Uterus (tissue), 4 donors: ENCODE data around the gene TRABD. TPM values are rescaled to one million over a fixed set of nuclear protein-coding genes. Genes with fewer than 3 reads are reported as not detected.

ENCODE experiments used
- DNase-seq, 2 donors: peaks; one replicate each; pipeline ENCODE4 v3.0.0-alpha.2; 2019 to 2020
- H3K27ac ChIP-seq, 2 donors: fragments of 200-600 bp; sonication (generic); 1 replicate in 1 of 2; 2 replicates in 1 of 2; pipeline ENCODE4 v1.5.1; 2016 to 2018
- H3K27me3 ChIP-seq, 2 donors: fragments of 200-600 bp; sonication (generic); one replicate each; pipeline ENCODE4 v1.5.1; 2018 to 2019; ENCODE audit warnings: control low read depth in 1 of 2
- H3K36me3 ChIP-seq, 2 donors: fragments of 200-600 bp; sonication (generic); one replicate each; pipeline ENCODE4 v1.5.1; 2019; ENCODE audit warnings: control low read depth in 1 of 2
- H3K4me1 ChIP-seq, 2 donors: fragments of 200-600 bp; sonication (generic); one replicate each; pipeline ENCODE4 v1.5.1; 2018 to 2019; ENCODE audit warnings: control low read depth in 1 of 2
- H3K4me3 ChIP-seq, 2 donors: fragments of 200-600 bp; sonication (generic); 1 replicate in 1 of 2; 2 replicates in 1 of 2; pipeline ENCODE4 v1.5.1; 2018 to 2019; ENCODE audit warnings: mild to moderate bottlenecking in 1 of 2
- H3K9me3 ChIP-seq, 2 donors: fragments of 200-600 bp; sonication (generic); one replicate each; pipeline ENCODE4 v1.5.1; 2019; ENCODE audit warnings: control low read depth in 1 of 2
- POLR2A ChIP-seq, 2 donors: fragments of 450-650 bp; IDR thresholded peaks; one replicate each; pipeline ENCODE4 v1.6.1; 2016; ENCODE audit warnings: antibody characterized with exemption in 2 of 2, mild to moderate bottlenecking in 1 of 2, moderate library complexity in 1 of 2
- intact Hi-C: fragments of 100-400 bp; cut with DNase I; formaldehyde crosslinking; loops from one replicate; pipeline ENCODE4 v1.15.1; 2023; ENCODE audit warnings: low total_unique reads
- total RNA-seq, 4 donors: library from RNA; depleted of rRNA in 3 of 4; stranded (reverse); fragments of >200 nt in 3 of 4; gene quantifications; one replicate each; pipeline versions ENCODE4 v1.1.0 to v1.2.4, GENCODE V29; 2014 to 2023
- TF ChIP-seq, protein P1 (sequence below), 4 experiments: fragments of 200-600 bp in 2 of 4; fragments of 450-650 bp in 2 of 4; sonication (generic) in 2 of 4; IDR thresholded peaks; one replicate each; pipeline ENCODE4 v1.5.1; 2016 to 2019; ENCODE audit warnings: antibody characterized with exemption in 4 of 4, mild to moderate bottlenecking in 2 of 4, moderate library complexity in 1 of 4
- donor health status: DM: yes; HTN: yes; CAD: no.

Gene TRABD
- total RNA-seq, 4 donors from 2014 or later, result 9.5 to 37.3 (median 15.0) TPM

DNA sequence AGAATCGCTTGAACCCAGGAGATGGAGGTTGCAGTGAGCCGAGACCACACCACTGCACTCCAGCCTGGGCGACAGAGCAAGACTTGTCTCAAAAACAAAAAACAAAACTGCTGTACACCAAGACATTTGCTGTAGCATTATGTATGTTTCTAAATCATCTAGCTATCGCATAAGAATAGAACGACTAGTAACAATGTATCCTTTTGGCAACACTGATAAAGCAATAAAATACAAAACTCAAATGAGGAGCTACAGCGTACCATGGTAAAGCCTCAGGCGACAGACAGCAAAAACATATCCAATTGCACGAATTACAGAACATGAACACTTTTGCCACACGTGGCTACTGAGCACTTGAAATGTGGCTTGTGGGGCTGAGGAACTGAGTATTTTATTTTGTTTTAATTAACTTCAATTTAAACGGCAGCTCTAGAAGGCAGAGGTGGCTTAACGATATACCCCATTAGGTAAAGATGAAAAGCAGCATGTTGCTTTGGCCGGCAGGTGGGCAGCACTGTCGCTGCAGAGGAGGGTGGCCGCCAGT, 56.8 kb downstream of the TRABD start:
- TF ChIP-seq, protein P1, sequence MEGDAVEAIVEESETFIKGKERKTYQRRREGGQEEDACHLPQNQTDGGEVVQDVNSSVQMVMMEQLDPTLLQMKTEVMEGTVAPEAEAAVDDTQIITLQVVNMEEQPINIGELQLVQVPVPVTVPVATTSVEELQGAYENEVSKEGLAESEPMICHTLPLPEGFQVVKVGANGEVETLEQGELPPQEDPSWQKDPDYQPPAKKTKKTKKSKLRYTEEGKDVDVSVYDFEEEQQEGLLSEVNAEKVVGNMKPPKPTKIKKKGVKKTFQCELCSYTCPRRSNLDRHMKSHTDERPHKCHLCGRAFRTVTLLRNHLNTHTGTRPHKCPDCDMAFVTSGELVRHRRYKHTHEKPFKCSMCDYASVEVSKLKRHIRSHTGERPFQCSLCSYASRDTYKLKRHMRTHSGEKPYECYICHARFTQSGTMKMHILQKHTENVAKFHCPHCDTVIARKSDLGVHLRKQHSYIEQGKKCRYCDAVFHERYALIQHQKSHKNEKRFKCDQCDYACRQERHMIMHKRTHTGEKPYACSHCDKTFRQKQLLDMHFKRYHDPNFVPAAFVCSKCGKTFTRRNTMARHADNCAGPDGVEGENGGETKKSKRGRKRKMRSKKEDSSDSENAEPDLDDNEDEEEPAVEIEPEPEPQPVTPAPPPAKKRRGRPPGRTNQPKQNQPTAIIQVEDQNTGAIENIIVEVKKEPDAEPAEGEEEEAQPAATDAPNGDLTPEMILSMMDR (IDR thresholded peaks at IDR 0.05), result no peak
- TF ChIP-seq POLR2A (IDR thresholded peaks at IDR 0.05), result no peak
- Histone ChIP-seq H3K36me3 (no peaks in the 10 kb centered on the region), H3K9me3 (no peaks in the 10 kb centered on the region), H3K4me1 (peaks cover 3 to 41% of the 10 kb centered on the region in 2 donors), H3K4me3 (peak overlapping the region; percentile 67 to 87), H3K27ac (no peak overlapping the region), H3K27me3 (no peaks in the 10 kb centered on the region)
- DNase-seq, result no peak
- intact Hi-C loops, result no loop called here

DNA sequence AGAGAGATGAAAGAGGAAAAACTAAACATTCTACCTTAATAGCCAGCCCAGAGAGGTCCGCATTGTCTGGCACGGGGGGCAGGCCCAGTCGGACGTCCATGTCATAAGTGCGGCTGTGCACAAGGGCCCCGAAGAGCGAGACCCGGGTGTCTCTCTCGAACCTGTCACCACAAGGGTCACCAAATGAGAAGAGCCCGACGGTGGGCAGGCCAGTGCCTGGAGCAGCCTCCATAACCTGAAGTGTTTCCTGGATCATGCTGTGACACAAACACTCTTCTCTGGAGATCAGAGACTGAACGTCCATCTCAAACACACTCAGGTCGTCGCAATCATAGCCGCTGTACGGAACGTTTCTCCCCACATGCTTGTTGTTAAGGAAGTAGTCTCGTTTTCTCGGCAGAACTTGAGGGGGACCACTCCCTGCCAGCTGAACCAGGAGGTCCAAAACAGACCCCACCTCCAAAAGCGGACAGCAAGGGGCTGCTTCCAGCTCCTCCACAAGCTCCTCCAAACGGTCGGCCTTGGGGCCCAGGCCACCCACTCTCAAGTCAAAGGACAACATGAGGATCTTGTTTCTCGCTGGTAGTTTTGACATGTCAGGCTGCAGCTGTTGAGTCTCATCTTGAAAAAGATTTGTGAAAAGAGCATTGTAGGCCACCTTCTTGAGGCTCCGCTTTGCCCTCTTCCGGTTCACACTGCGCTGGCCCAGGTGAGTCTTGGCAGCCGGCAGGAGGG, 58.1 kb downstream of the TRABD start:
- intact Hi-C loops, result no loop called here
- H3K27ac ChIP-seq, result peak overlapping the region; percentile 77 to 93
- H3K36me3 ChIP-seq, result no peaks in the 10 kb centered on the region
- TF ChIP-seq, protein P1 (IDR thresholded peaks at IDR 0.05), result no peak
- TF ChIP-seq POLR2A (IDR thresholded peaks at IDR 0.05), result no peak
- DNase-seq, result no peak
- no peaks in the 10 kb centered on the region for H3K27me3 ChIP-seq
- H3K4me1 ChIP-seq, result peaks cover 3 to 41% of the 10 kb centered on the region in 2 donors
- H3K4me3 ChIP-seq, result peak overlapping the region; percentile 67 to 87
- no peaks in the 10 kb centered on the region for H3K9me3 ChIP-seq

DNA sequence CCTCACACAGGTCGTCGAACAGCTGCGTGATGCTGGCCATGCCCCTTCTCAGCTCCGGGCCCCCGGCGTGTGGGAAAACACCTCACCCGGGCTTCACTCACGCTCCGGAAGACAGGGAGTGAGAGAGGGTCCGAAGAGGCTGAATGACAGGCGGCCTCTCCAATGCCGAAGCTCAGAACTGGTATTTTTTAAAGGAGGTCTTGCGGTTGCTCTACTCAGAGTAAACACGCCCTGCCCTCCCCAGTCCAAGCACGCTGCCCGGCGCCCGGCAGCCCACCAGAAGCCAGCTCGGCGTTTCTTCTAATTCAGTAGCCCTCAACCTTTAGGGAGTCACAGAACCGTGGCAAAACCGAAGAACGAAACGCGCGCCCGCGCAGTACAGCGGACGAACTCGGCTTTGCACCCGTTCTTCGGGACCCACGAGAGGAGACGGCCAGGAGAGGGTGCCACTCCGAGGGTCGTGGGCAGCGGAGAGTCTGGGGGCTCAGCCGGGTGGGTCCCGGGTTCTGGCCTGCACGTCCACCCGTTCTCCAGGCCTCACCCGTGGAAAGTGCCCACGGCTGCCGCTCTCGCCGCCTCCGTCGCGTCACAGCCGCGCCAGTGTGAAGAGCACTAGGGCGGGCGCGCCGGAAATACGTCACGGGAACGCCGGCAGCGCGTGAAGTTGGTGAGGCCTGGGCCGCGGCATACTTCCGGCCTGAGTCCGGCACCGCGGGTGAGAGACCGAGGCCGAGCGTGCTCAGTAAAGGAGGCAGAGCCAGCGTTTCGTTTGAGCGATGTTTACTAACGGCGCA, 58.9 kb downstream of the TRABD start, which contains the start of gene TUBGCP6:
TSS of gene TUBGCP6 (minus strand) at position 604 of the 794 bp plus-strand sequence. CDS start at position 40, 564 bp downstream.
- peak; percentile 24 to 86 for TF ChIP-seq POLR2A (IDR thresholded peaks at IDR 0.05)
- TF ChIP-seq, protein P1 (IDR thresholded peaks at IDR 0.05), result peak in 3 of 4 experiments; percentile 19 to 44 (median 23)
- Histone ChIP-seq H3K27ac (peak within 1 kb of the TSS; percentile 77 to 93), H3K4me3 (peak within 1 kb of the TSS; percentile 67 to 87), H3K9me3 (no peaks in the 10 kb centered on the region), H3K36me3 (no peaks in the 10 kb centered on the region), H3K4me1 (peaks cover 3 to 41% of the 10 kb centered on the region in 2 donors), H3K27me3 (no peaks in the 10 kb centered on the region)
- DNase-seq, result peak; percentile 94
- intact Hi-C loops, result no loop called here

DNA sequence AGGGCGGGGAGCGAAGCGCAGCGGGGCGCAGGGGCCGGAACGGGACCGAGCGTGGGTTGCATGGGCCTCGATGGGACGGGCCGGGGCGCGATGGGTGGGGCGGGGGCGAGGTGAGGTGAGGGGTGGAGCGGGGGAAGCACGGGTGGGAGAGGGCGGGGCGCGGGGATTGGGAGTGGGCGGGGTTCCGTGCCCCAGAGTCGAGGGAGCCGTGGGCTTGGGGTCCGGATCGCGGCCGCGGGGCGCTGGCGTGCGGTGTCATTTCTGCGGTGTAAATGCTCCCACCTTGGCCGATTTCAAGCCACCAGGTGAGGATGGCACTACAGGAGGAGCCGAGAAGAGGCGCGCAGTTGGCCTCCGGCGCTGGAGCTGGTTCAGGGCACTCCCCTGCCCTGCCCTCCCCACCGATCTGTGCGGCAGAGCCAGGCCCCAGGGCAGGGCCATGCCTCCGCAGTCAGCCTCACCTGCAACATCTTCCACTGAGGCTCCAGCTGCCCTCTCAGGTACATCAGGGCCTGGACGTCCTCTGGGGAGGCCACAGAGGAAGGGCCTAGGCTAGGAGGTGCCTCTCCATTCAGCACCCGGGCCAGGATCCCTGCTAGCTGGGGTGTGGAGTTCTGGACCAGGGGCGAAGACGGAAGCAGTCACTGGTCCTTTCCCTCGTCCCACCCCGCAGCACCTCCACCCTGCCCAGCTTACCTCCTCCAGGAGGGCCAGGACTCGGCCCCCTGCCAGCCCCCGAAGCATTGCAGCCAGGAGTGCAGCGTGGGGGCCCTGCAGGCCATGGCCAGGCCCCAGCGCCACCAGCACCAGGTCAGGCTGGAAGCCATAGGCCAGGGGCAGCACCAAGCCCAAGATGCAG, 59.7 kb downstream of the TRABD start:
- no peak for DNase-seq
- H3K4me1 ChIP-seq, result peaks cover 8 to 49% of the 10 kb centered on the region in 2 donors

More for the DNA sequence above, 59.7 kb downstream of the TRABD start:
- H3K36me3 ChIP-seq, result no peaks in the 10 kb centered on the region
- H3K27me3 ChIP-seq, result no peaks in the 10 kb centered on the region
- peak overlapping the region; percentile 67 to 87 for H3K4me3 ChIP-seq
- no peaks in the 10 kb centered on the region for H3K9me3 ChIP-seq
- H3K27ac ChIP-seq, result peak overlapping the region; percentile 77 to 93
- no peak for TF ChIP-seq POLR2A (IDR thresholded peaks at IDR 0.05)
- TF ChIP-seq, protein P1 (IDR thresholded peaks at IDR 0.05), result no peak
- intact Hi-C loops, result no loop called here
